ENCODE results near the gene EMID1.

The EMID1 gene

GRCh38 chr22:29306175-29306834 is 100.6 kb downstream of the EMID1 start, which contains the start of gene GAS2L1 (continued):
- TF ChIP-seq, protein P1, sequence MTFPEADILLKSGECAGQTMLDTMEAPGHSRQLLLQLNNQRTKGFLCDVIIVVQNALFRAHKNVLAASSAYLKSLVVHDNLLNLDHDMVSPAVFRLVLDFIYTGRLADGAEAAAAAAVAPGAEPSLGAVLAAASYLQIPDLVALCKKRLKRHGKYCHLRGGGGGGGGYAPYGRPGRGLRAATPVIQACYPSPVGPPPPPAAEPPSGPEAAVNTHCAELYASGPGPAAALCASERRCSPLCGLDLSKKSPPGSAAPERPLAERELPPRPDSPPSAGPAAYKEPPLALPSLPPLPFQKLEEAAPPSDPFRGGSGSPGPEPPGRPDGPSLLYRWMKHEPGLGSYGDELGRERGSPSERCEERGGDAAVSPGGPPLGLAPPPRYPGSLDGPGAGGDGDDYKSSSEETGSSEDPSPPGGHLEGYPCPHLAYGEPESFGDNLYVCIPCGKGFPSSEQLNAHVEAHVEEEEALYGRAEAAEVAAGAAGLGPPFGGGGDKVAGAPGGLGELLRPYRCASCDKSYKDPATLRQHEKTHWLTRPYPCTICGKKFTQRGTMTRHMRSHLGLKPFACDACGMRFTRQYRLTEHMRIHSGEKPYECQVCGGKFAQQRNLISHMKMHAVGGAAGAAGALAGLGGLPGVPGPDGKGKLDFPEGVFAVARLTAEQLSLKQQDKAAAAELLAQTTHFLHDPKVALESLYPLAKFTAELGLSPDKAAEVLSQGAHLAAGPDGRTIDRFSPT (tag by site-specific recombination; IDR thresholded peaks at IDR 0.05): peak; percentile 92
- TF ChIP-seq ZNF776 (tag by site-specific recombination; IDR thresholded peaks at IDR 0.05; ENCODE audit: borderline replicate concordance) (no peak), ZNF324 (tag by site-specific recombination; IDR thresholded peaks at IDR 0.05) (peak; percentile 72; the same call in 1 of the 2 replicates), KLF9 (tag by site-specific recombination; IDR thresholded peaks at IDR 0.05; ENCODE audit: low read depth) (peak; percentile 57), ZNF350 (tag by site-specific recombination; IDR thresholded peaks at IDR 0.05) (no peak), ZNF184 (tag by site-specific recombination; IDR thresholded peaks at IDR 0.05) (no peak), ZNF426 (tag by site-specific recombination; IDR thresholded peaks at IDR 0.05) (no peak), ZNF24 (tag by site-specific recombination; IDR thresholded peaks at IDR 0.05) (peak; percentile 57), ZNF561 (tag by site-specific recombination; IDR thresholded peaks at IDR 0.05; ENCODE audit: borderline replicate concordance) (peak; percentile 89), BCL11A (tag by site-specific recombination; IDR thresholded peaks at IDR 0.05; ENCODE audit: low read depth) (peak; percentile 75; the same call in 1 of the 2 replicates), ZIC2 (tag by site-specific recombination; IDR thresholded peaks at IDR 0.05) (peak; percentile 99), HOXC10 (CRISPR knock-in tag; IDR thresholded peaks at IDR 0.05) (no peak), ZNF626 (tag by site-specific recombination; IDR thresholded peaks at IDR 0.05) (no peak), ZBTB7A (tag by site-specific recombination; IDR thresholded peaks at IDR 0.05; ENCODE audit: low read depth) (no peak)

DNA sequence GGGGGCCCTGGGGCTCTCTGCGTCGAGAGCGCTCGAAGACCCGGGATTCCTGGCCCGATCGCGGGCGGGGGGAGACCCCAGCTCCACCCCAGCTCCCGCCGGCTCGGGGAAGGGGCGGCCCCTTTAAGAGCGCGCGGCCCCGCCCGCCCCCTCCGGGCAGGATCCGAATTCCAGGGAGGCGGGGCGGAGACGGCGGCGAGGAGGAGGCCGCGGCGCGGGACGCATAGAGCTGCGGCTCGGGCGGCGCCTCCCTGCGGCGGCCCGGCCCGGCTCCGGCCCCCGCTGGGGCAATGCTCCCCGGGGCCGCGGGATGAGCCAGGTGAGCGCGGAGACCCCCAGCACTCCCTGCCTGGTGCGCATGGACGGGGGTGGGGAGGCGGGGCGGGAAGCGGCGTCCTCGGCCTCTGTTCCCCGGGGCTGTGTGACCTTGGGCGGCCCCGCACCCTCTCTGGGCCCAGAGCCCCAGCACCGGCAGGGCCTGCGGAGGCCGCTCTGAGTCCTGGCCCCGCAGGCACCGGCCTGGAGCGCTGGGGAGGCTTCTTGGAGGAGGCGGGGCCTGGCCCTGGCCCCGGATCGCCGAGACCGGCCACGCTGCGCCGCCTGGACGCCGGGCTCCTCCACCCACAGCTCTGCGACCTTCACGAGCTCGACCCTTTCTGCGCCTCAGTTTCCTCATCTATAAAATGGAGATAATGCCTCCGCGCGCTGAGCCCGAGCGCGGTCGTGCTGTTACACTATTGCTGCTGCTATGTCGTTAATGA is 101.3 kb downstream of the EMID1 start:
- POLR2A ChIA-PET: interaction anchor here (1.0 to 1.9 kb wide), 7 partner anchors 8 to 57 kb away, joined by 3 to 6 read pairs (median 3); partner anchors contain the start of gene RASL10A
- CTCF ChIA-PET: interaction anchor here (1.0 to 1.9 kb wide), 5 partner anchors 12 to 93 kb away, joined by 3 to 15 read pairs (median 5); no protein-coding TSS in a partner anchor
- peaks cover 8% of the 10 kb centered on the region; the same call in 1 of the 2 replicates for H3K4me1 ChIP-seq (ENCODE audit: control insufficient read depth, insufficient read depth, low read length)
- H3K27ac ChIP-seq (ENCODE audit: extremely low read depth, low read depth, low read length): peak overlapping the region; percentile 94
- no peaks in the 10 kb centered on the region for H3K9me3 ChIP-seq (ENCODE audit: control insufficient read depth, insufficient read depth, low read depth, low read length)
- H3K4me3 ChIP-seq (ENCODE audit: low read depth, low read length): peak overlapping the region; percentile 50
- H3K36me3 ChIP-seq (ENCODE audit: control insufficient read depth in 2 of 2, insufficient read depth in 1 of 2, low read length in 2 of 2): peaks cover 0 to under 1% of the 10 kb centered on the region in 2 experiments; a peak in 1 of 3 replicates
- TF ChIP-seq ZNF121 (tag by site-specific recombination; IDR thresholded peaks at IDR 0.05) (0 out of 2 replicates have a peak, but pooled peaks have one; percentile 30), KLF17 (tag by site-specific recombination; IDR thresholded peaks at IDR 0.05) (no peak), ZNF544 (tag by site-specific recombination; IDR thresholded peaks at IDR 0.05) (no peak), ZSCAN23 (tag by site-specific recombination; IDR thresholded peaks at IDR 0.05) (no peak), INSM2 (tag by site-specific recombination; IDR thresholded peaks at IDR 0.05) (no peak), ZNF560 (tag by site-specific recombination; IDR thresholded peaks at IDR 0.05; ENCODE audit: borderline replicate concordance) (no peak), ZXDB (tag by site-specific recombination; IDR thresholded peaks at IDR 0.05) (0 out of 2 replicates have a peak, but pooled peaks have one; percentile 4), ZSCAN16 (tag by site-specific recombination; IDR thresholded peaks at IDR 0.05) (no peak), ZFP69B (tag by site-specific recombination; IDR thresholded peaks at IDR 0.05) (peak; percentile 93), ZNF610 (tag by site-specific recombination; IDR thresholded peaks at IDR 0.05; ENCODE audit: borderline replicate concordance) (no peak), HOXD13 (CRISPR knock-in tag; IDR thresholded peaks at IDR 0.05; ENCODE audit: borderline replicate concordance) (no peak; the same call in 1 of the 2 replicates), ZNF155 (tag by site-specific recombination; IDR thresholded peaks at IDR 0.05) (no peak), ZNF223 (tag by site-specific recombination; IDR thresholded peaks at IDR 0.05) (no peak), ZNF626 (tag by site-specific recombination; IDR thresholded peaks at IDR 0.05) (no peak), EGR2 (tag by site-specific recombination; IDR thresholded peaks at IDR 0.05; ENCODE audit: low read depth) (no peak), ZNF785 (tag by site-specific recombination; IDR thresholded peaks at IDR 0.05) (no peak)
- TF ChIP-seq, protein P2, sequence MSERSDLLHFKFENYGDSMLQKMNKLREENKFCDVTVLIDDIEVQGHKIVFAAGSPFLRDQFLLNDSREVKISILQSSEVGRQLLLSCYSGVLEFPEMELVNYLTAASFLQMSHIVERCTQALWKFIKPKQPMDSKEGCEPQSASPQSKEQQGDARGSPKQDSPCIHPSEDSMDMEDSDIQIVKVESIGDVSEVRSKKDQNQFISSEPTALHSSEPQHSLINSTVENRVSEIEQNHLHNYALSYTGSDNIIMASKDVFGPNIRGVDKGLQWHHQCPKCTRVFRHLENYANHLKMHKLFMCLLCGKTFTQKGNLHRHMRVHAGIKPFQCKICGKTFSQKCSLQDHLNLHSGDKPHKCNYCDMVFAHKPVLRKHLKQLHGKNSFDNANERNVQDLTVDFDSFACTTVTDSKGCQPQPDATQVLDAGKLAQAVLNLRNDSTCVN (tag by site-specific recombination; optimal IDR thresholded peaks at IDR 0.05): peak; percentile 84
